IMR-90 (cell line): Measurements from ENCODE around the gene C16orf89. TPM values are rescaled to one million over a fixed set of nuclear protein-coding genes. Genes with fewer than 3 reads are reported as not detected.
A peak's percentile ranks its signal among the peaks of the same experiment; 100 is the strongest.

Experiments used
- ATAC-seq: fragments of 200-7000 bp; cut with Tn5 transposase; 2 replicates; pipeline ENCODE4 v1.9.1; 2020; ENCODE audit warnings: low read depth, mild to moderate bottlenecking, moderate library complexity
- BruUV-seq: library from RNA; stranded (reverse); fragments of 400-500 nt; replicated peaks from 2 replicates; lab custom pipeline; 2021; lab: Mats Ljungman, UMichigan
- CTCF ChIA-PET: fragments of 300-600 bp; formaldehyde crosslinking; extraction: SDS; loops from one replicate; lab custom pipeline; 2021; ENCODE audit warnings: antibody characterized with exemption; lab: Yijun Ruan, JAX
- POLR2A ChIA-PET: fragments of 300-600 bp; sonication (Branson Sonifier 250); formaldehyde crosslinking; loops from one replicate; lab custom pipeline; 2022; ENCODE audit warnings: antibody characterized with exemption; ENCODE audit not compliant: unreplicated experiment; lab: Charles Lee
- DNase-seq: peaks from one replicate; pipeline ENCODE4 v3.0.0; 2013
- H2AFZ ChIP-seq: replicated peaks from 2 replicates; pipeline ENCODE3; 2013; ENCODE audit warnings: low read length, mild to moderate bottlenecking; ENCODE audit not compliant: poor library complexity
- H2AK5ac ChIP-seq: 2 replicates; pipeline ENCODE4 v1.6.1; 2013; ENCODE audit warnings: low read depth, low read length, inconsistent platforms
- H2AK9ac ChIP-seq: replicated peaks from 2 replicates; pipeline ENCODE3; 2013; ENCODE audit warnings: mild to moderate bottlenecking, low read depth, low read length, moderate library complexity; ENCODE audit not compliant: poor library complexity
- H2BK120ac ChIP-seq: 2 replicates; pipeline ENCODE4 v1.6.1; 2013; ENCODE audit warnings: low read depth, low read length, inconsistent platforms
- H2BK15ac ChIP-seq: 3 replicates; pipeline ENCODE4 v1.6.1; 2013; ENCODE audit warnings: low read depth, low read length, inconsistent platforms
- H2BK20ac ChIP-seq: 2 replicates; pipeline ENCODE4 v1.6.1; 2013; ENCODE audit warnings: low read depth, mild to moderate bottlenecking, inconsistent platforms, low read length, moderate library complexity
- H2BK5ac ChIP-seq: 2 replicates; pipeline ENCODE4 v1.6.1; 2013; ENCODE audit warnings: mild to moderate bottlenecking, low read depth, low read length, inconsistent platforms; ENCODE audit not compliant: poor library complexity, severe bottlenecking
- H3K14ac ChIP-seq: replicated peaks from 2 replicates; pipeline ENCODE4 v1.6.1; 2013; ENCODE audit warnings: low read depth, low read length, inconsistent platforms
- H3K18ac ChIP-seq: 2 replicates; pipeline ENCODE4 v1.6.1; 2013; ENCODE audit warnings: low read depth, low read length, control low read depth
- H3K23ac ChIP-seq: 2 replicates; pipeline ENCODE4 v1.6.1; 2013; ENCODE audit warnings: low read depth, low read length, inconsistent platforms
- H3K27ac ChIP-seq: 2 replicates; pipeline ENCODE4 v1.5.1; 2013; ENCODE audit warnings: mild to moderate bottlenecking, control low read depth, low read length; ENCODE audit not compliant: insufficient read depth
- H3K27me3 ChIP-seq: 2 replicates; pipeline ENCODE4 v1.6.1; 2013; ENCODE audit warnings: low read length; ENCODE audit not compliant: control insufficient read depth, insufficient read depth
- H3K36me3 ChIP-seq: 2 replicates; pipeline ENCODE4 v1.6.1; 2013; ENCODE audit warnings: low read length, mixed read lengths; ENCODE audit not compliant: control insufficient read depth, insufficient read depth
- H3K4ac ChIP-seq: 2 replicates; pipeline ENCODE4 v1.6.1; 2013; ENCODE audit warnings: low read depth, low read length, inconsistent platforms
- H3K4me1 ChIP-seq: 2 replicates; pipeline ENCODE4 v1.6.1; 2013; ENCODE audit warnings: low read length, mixed read lengths; ENCODE audit not compliant: control insufficient read depth, insufficient read depth
- H3K4me2 ChIP-seq: 2 replicates; pipeline ENCODE4 v1.6.1; 2013; ENCODE audit warnings: low read depth, mild to moderate bottlenecking, control low read depth, low read length, moderate library complexity
- H3K4me3 ChIP-seq: 2 replicates; pipeline ENCODE4 v1.5.1; 2013; ENCODE audit warnings: low read depth, mild to moderate bottlenecking, control low read depth, low read length, moderate library complexity; ENCODE audit not compliant: insufficient read depth
- H3K56ac ChIP-seq: 2 replicates; pipeline ENCODE4 v1.6.1; 2013; ENCODE audit warnings: low read length, inconsistent platforms; ENCODE audit not compliant: insufficient read depth; ENCODE audit errors: extremely low read depth
- H3K79me1 ChIP-seq, 2 experiments: 2 replicates each; pipeline ENCODE4 v1.6.1; 2013; ENCODE audit warnings: low read length in 2 of 2, inconsistent platforms in 1 of 2, low read depth in 1 of 2
- H3K9ac ChIP-seq: 2 replicates; pipeline ENCODE4 v1.6.1; 2013; ENCODE audit warnings: low read depth, low read length, control low read depth
- H3K9me1 ChIP-seq: 2 replicates; pipeline ENCODE4 v1.6.1; 2013; ENCODE audit warnings: low read length, inconsistent platforms; ENCODE audit not compliant: insufficient read depth
- H3K9me3 ChIP-seq: 2 replicates; pipeline ENCODE4 v1.6.1; 2013; ENCODE audit warnings: low read length; ENCODE audit not compliant: control insufficient read depth, insufficient read depth
- H4K20me1 ChIP-seq: 2 replicates; pipeline ENCODE4 v1.6.1; 2013; ENCODE audit warnings: low read length, inconsistent platforms; ENCODE audit not compliant: insufficient read depth
- H4K5ac ChIP-seq: 2 replicates; pipeline ENCODE4 v1.6.1; 2013; ENCODE audit warnings: mild to moderate bottlenecking, low read depth, low read length, control low read depth
- H4K8ac ChIP-seq, 2 experiments: 2 replicates each; pipeline ENCODE4 v1.6.1; 2013; ENCODE audit warnings: low read depth in 2 of 2, low read length in 2 of 2, control low read depth in 1 of 2, inconsistent platforms in 1 of 2
- H4K91ac ChIP-seq: 2 replicates; pipeline ENCODE4 v1.6.1; 2013; ENCODE audit warnings: low read depth, low read length, inconsistent platforms; ENCODE audit not compliant: insufficient read depth
- MAZ ChIP-seq: IDR thresholded peaks from 2 replicates; pipeline ENCODE4 v1.6.1; 2012; ENCODE audit warnings: low read depth, mild to moderate bottlenecking, low read length, improper control_type of control experiment, moderate library complexity, borderline replicate concordance
- WGBS, 2 experiments: methylation state at CpG; one replicate each; pipeline versions ENCODE4 v1.1.5 to v1.1.7; 2013; ENCODE audit warnings: missing lambda C conversion rate in 2 of 2; ENCODE audit not compliant: insufficient read length in 1 of 2; ENCODE audit errors: extremely low coverage in 2 of 2; 5-methylcytosine and 5-hydroxymethylcytosine counted together
- dilution Hi-C: fragments of 300-500 bp; cut with HindIII; formaldehyde crosslinking; loops from one replicate; pipeline ENCODE4 v1.14.3; 2018; ENCODE audit warnings: low sequenced_read_pairs; ENCODE audit not compliant: unreplicated experiment
- in situ Hi-C: fragments of 300-500 bp; cut with MboI; formaldehyde crosslinking; loops from 3 replicates; pipeline ENCODE4 v1.14.3; 2019; ENCODE audit warnings: low sequenced_read_pairs, inconsistent platforms, mixed read lengths
- intact Hi-C: fragments of 100-400 bp; cut with micrococcal nuclease; formaldehyde crosslinking; loops from 2 replicates; pipeline ENCODE4 v1.10.0; 2022
- polyA plus RNA-seq, 3 experiments: library from polyadenylated mRNA; depleted of rRNA; stranded (reverse); fragments of >200 nt; gene quantifications; 2 replicates each; pipeline ENCODE4 v1.2.3, GENCODE V29; 2012; ENCODE audit warnings: low replicate concordance in 1 of 3
- total RNA-seq: library from RNA; depleted of rRNA; stranded (reverse); fragments of >200 nt; gene quantifications from 2 replicates; pipeline ENCODE4 v1.2.3, GENCODE V29; 2012

C16orf89 gene
- total and polyA plus RNA-seq, 2 of the 4 experiments (the other 2 are of a cell fraction), result 0.17 to 0.18 TPM

GRCh38 chr16:5064915-5065314, 841 bp downstream of the C16orf89 start:
- H2BK15ac ChIP-seq, result no peak overlapping the region
- no peak overlapping the region for H4K5ac ChIP-seq
- no peak overlapping the region for H3K4me3 ChIP-seq
- H2BK5ac ChIP-seq, result no peak overlapping the region
- no peak overlapping the region for H2BK20ac ChIP-seq
- H4K20me1 ChIP-seq, result no peaks in the 10 kb centered on the region
- peaks cover 6% of the 10 kb centered on the region; the same call in 1 of the 2 replicates for H3K4me1 ChIP-seq
- peaks cover 21% of the 10 kb centered on the region for H3K27me3 ChIP-seq
- H3K4ac ChIP-seq, result no peak overlapping the region
- intact Hi-C loops, result no loop called here
- H2AFZ ChIP-seq, result peak overlapping the region; percentile 39
- H2AK5ac ChIP-seq, result no peak overlapping the region
- no CpG with 5 or more reads among the region's 7 CpGs for WGBS, 2 experiments
- H3K14ac ChIP-seq, result no peak overlapping the region
- dilution Hi-C loops, result no loop called here
- H3K36me3 ChIP-seq, result no peaks in the 10 kb centered on the region
- H3K9ac ChIP-seq, result no peak overlapping the region
- H4K8ac ChIP-seq, result no peak overlapping the region
- no peak overlapping the region for H3K27ac ChIP-seq
- H3K79me1 ChIP-seq, result no peaks in the 10 kb centered on the region
- no TSS peak for BruUV-seq
- peaks cover 3% of the 10 kb centered on the region; the same call in 1 of the 2 replicates for H3K9me1 ChIP-seq
- H3K23ac ChIP-seq, result no peak overlapping the region
- no peak overlapping the region for H3K56ac ChIP-seq
- ATAC-seq (peak; percentile 31), DNase-seq (peak; percentile 24)
- no peak for TF ChIP-seq MAZ
- no peak overlapping the region for H3K18ac ChIP-seq
- H3K9me3 ChIP-seq, result no peaks in the 10 kb centered on the region
- peak overlapping the region; percentile 63; the same call in 1 of the 2 replicates for H3K4me2 ChIP-seq
- no peak overlapping the region for H2AK9ac ChIP-seq
- no peak overlapping the region for H4K91ac ChIP-seq
- CTCF ChIA-PET, result no interaction called here
- POLR2A ChIA-PET, result no interaction called here
- in situ Hi-C loops, result no loop called here
- no peak overlapping the region for H2BK120ac ChIP-seq
